SK-N-SH treated with all-trans-retinoic acid at 6 μM for 48 hours (cell line): ENCODE data around the gene PDE1C.

Experiments
- ATAC-seq: fragments of 200-7000 bp; cut with Tn5 transposase; 3 replicates; pipeline ENCODE4 v1.9.1; 2020; ENCODE audit warnings: mild to moderate bottlenecking, moderate library complexity
- ARNTL ChIP-seq: fragments of 450-650 bp; formaldehyde crosslinking; IDR thresholded peaks from 2 replicates; pipeline ENCODE4 v1.5.0; 2020; ENCODE audit warnings: low read depth, mild to moderate bottlenecking, moderate library complexity, borderline replicate concordance
- BACH2 ChIP-seq: fragments of 250-450 bp; sonication (Bioruptor Pico); IDR thresholded peaks from 2 replicates; pipeline ENCODE4 v1.9.0; 2021; ENCODE audit warnings: mild to moderate bottlenecking, borderline replicate concordance
- CSDC2 ChIP-seq: fragments of 250-450 bp; sonication (Bioruptor Pico); IDR thresholded peaks from 2 replicates; pipeline ENCODE4 v1.5.0; 2020; ENCODE audit warnings: mild to moderate bottlenecking, moderate library complexity
- ESRRG ChIP-seq: fragments of 250-450 bp; sonication (Bioruptor Pico); IDR thresholded peaks from 2 replicates; pipeline ENCODE4 v1.6.1; 2021; ENCODE audit warnings: mild to moderate bottlenecking
- GLIS3 ChIP-seq: fragments of 250-450 bp; sonication (Bioruptor Pico); IDR thresholded peaks from 2 replicates; pipeline ENCODE4 v1.5.0; 2020; ENCODE audit warnings: mild to moderate bottlenecking, moderate library complexity
- ISL1 ChIP-seq: fragments of 250-450 bp; sonication (Bioruptor Pico); IDR thresholded peaks from 2 replicates; pipeline ENCODE4 v2.1.2; 2022; ENCODE audit warnings: mild to moderate bottlenecking, moderate library complexity
- OSR1 ChIP-seq: fragments of 250-450 bp; sonication (Bioruptor Pico); IDR thresholded peaks from 2 replicates; pipeline ENCODE4 v1.8.0; 2022; ENCODE audit warnings: moderate library complexity, mild to moderate bottlenecking, inconsistent platforms
- PATZ1 ChIP-seq: fragments of 250-450 bp; sonication (Bioruptor Pico); IDR thresholded peaks from 2 replicates; pipeline ENCODE4 v1.8.0; 2020; ENCODE audit warnings: mild to moderate bottlenecking, moderate library complexity, borderline replicate concordance
- POU6F1 ChIP-seq: fragments of 250-450 bp; sonication (Bioruptor Pico); IDR thresholded peaks from 2 replicates; pipeline ENCODE4 v1.8.0; 2021; ENCODE audit warnings: low read depth, mild to moderate bottlenecking, moderate library complexity, borderline replicate concordance
- PPARA ChIP-seq: fragments of 250-450 bp; sonication (Bioruptor Pico); IDR thresholded peaks from 2 replicates; pipeline ENCODE4 v1.5.0; 2020; ENCODE audit warnings: mild to moderate bottlenecking, borderline replicate concordance
- RARB ChIP-seq: fragments of 250-450 bp; sonication (Bioruptor Pico); IDR thresholded peaks from 2 replicates; pipeline ENCODE4 v1.8.0; 2021; ENCODE audit warnings: mild to moderate bottlenecking, moderate library complexity
- SNAI2 ChIP-seq: fragments of 250-450 bp; sonication (Bioruptor Pico); IDR thresholded peaks from 2 replicates; pipeline ENCODE4 v1.5.0; 2020; ENCODE audit warnings: mild to moderate bottlenecking, moderate library complexity
- TCF4 ChIP-seq: fragments of 250-450 bp; sonication (Bioruptor Pico); IDR thresholded peaks from 2 replicates; pipeline ENCODE4 v1.8.0; 2021; ENCODE audit warnings: mild to moderate bottlenecking, moderate library complexity, borderline replicate concordance
- TOX ChIP-seq: fragments of 250-450 bp; sonication (Bioruptor Pico); IDR thresholded peaks from 2 replicates; pipeline ENCODE4 v1.8.0; 2021; ENCODE audit warnings: mild to moderate bottlenecking, moderate library complexity, borderline replicate concordance
- TSHZ2 ChIP-seq: fragments of 250-450 bp; sonication (Bioruptor Pico); IDR thresholded peaks from 2 replicates; pipeline ENCODE4 v1.5.0; 2020; ENCODE audit warnings: mild to moderate bottlenecking, moderate library complexity
- ZC3H10 ChIP-seq: fragments of 250-450 bp; sonication (Bioruptor Pico); IDR thresholded peaks from 2 replicates; pipeline ENCODE4 v1.5.1; 2021; ENCODE audit warnings: mild to moderate bottlenecking, moderate library complexity
- ZFP3 ChIP-seq: fragments of 250-450 bp; sonication (Bioruptor Pico); IDR thresholded peaks from 2 replicates; pipeline ENCODE4 v1.5.0; 2020; ENCODE audit warnings: mild to moderate bottlenecking, moderate library complexity
- ZFP30 ChIP-seq: fragments of 450-650 bp; formaldehyde crosslinking; IDR thresholded peaks from 2 replicates; pipeline ENCODE4 v1.5.0; 2022; ENCODE audit warnings: mild to moderate bottlenecking, moderate library complexity
- ZNF565 ChIP-seq: fragments of 450-650 bp; formaldehyde crosslinking; conservative IDR thresholded peaks from 2 replicates; pipeline ENCODE4 v1.5.0; 2020; ENCODE audit warnings: low read depth, mild to moderate bottlenecking, moderate library complexity
- ZNF70 ChIP-seq: fragments of 450-650 bp; formaldehyde crosslinking; IDR thresholded peaks from 2 replicates; pipeline ENCODE4 v1.5.0; 2020; ENCODE audit warnings: mild to moderate bottlenecking, moderate library complexity
- ZNF8 ChIP-seq: fragments of 450-650 bp; formaldehyde crosslinking; IDR thresholded peaks from 2 replicates; pipeline ENCODE4 v1.5.0; 2020; ENCODE audit warnings: mild to moderate bottlenecking, moderate library complexity
- TF ChIP-seq, protein P1 (sequence below): fragments of 250-450 bp; sonication (Bioruptor Pico); IDR thresholded peaks from 2 replicates; pipeline ENCODE4 v1.5.1; 2021; ENCODE audit warnings: mild to moderate bottlenecking, moderate library complexity
- TF ChIP-seq, protein P2 (sequence below): fragments of 250-450 bp; sonication (Bioruptor Pico); IDR thresholded peaks from 2 replicates; pipeline ENCODE4 v1.5.1; 2020; ENCODE audit warnings: low read depth, mild to moderate bottlenecking, moderate library complexity

Gene PDE1C

DNA sequence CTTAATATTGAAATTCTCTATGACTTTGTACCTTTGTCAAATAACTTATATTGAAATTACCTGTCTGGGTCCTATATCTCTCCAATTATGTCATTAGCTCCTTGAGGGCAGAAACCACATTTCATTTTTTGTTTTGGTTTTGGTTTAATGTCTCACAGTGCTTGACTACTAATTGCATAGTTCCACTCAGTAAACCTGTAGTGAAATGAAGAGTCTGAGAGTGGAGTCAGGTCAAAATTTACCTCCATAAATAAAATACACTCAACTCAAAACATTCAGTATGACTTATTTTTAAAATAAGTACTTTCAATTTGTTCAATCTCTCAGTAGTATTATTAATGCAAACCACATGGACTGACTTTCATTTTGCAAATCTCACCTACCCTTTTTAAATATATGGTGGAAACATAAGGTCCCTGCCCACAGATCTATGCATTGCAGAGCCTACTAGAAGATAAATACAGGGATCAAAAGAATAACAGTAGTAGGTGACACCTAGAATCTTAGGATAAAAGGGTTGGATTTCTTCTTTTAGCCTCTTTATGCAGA, 32.5 kb downstream of the PDE1C start:
- TF ChIP-seq CSDC2 (CRISPR knock-in tag), result no peak
- TF ChIP-seq BACH2 (CRISPR knock-in tag), result no peak
- no peak for TF ChIP-seq ZFP30
- no peak for TF ChIP-seq TOX (CRISPR knock-in tag)
- TF ChIP-seq, protein P1, sequence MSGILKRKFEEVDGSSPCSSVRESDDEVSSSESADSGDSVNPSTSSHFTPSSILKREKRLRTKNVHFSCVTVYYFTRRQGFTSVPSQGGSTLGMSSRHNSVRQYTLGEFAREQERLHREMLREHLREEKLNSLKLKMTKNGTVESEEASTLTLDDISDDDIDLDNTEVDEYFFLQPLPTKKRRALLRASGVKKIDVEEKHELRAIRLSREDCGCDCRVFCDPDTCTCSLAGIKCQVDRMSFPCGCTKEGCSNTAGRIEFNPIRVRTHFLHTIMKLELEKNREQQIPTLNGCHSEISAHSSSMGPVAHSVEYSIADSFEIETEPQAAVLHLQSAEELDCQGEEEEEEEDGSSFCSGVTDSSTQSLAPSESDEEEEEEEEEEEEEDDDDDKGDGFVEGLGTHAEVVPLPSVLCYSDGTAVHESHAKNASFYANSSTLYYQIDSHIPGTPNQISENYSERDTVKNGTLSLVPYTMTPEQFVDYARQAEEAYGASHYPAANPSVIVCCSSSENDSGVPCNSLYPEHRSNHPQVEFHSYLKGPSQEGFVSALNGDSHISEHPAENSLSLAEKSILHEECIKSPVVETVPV (CRISPR knock-in tag), result no peak
- no peak for TF ChIP-seq ISL1 (CRISPR knock-in tag)
- no peak for TF ChIP-seq ZFP3
- TF ChIP-seq ESRRG (CRISPR knock-in tag), result no peak
- TF ChIP-seq ZNF565 (CRISPR knock-in tag), result no peak
- TF ChIP-seq POU6F1 (CRISPR knock-in tag), result no peak
- TF ChIP-seq OSR1, result no peak
- no peak for TF ChIP-seq SNAI2 (CRISPR knock-in tag)
- no peak for TF ChIP-seq PPARA
- no peak for TF ChIP-seq GLIS3 (CRISPR knock-in tag)
- TF ChIP-seq ZC3H10 (CRISPR knock-in tag), result no peak
- no peak for TF ChIP-seq RARB (CRISPR knock-in tag)
- no peak for TF ChIP-seq ARNTL (CRISPR knock-in tag)
- TF ChIP-seq, protein P2, sequence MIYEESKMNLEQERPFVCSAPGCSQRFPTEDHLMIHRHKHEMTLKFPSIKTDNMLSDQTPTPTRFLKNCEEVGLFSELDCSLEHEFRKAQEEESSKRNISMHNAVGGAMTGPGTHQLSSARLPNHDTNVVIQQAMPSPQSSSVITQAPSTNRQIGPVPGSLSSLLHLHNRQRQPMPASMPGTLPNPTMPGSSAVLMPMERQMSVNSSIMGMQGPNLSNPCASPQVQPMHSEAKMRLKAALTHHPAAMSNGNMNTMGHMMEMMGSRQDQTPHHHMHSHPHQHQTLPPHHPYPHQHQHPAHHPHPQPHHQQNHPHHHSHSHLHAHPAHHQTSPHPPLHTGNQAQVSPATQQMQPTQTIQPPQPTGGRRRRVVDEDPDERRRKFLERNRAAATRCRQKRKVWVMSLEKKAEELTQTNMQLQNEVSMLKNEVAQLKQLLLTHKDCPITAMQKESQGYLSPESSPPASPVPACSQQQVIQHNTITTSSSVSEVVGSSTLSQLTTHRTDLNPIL (CRISPR knock-in tag), result no peak
- no peak for TF ChIP-seq PATZ1 (CRISPR knock-in tag)
- TF ChIP-seq TCF4, result no peak
- ATAC-seq, result no peak

DNA sequence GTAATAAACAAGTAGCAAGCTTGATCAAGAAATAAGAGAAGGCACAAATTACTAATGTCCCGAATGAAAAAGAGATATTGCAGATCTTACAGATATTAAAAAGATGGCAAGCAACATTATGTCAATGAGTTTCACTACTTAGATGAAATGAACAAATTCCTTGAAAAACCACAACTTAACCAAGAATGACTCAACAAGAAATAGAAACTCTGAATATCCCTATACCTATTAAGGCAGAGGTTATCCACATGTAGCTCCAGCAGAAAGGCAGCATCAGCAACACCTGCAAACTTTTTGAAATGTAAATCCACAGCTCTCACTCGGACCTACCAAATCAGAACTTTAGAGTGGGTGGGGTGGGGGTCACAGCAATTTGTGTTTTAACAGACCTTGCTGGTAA, 33.6 kb downstream of the PDE1C start:
- TF ChIP-seq ZC3H10 (CRISPR knock-in tag) (no peak), BACH2 (CRISPR knock-in tag) (no peak), ZNF8 (CRISPR knock-in tag) (no peak), TCF4 (no peak), ZFP3 (no peak), ARNTL (CRISPR knock-in tag) (no peak), POU6F1 (CRISPR knock-in tag) (no peak), ISL1 (CRISPR knock-in tag) (no peak), ZNF70 (CRISPR knock-in tag) (no peak), TOX (CRISPR knock-in tag) (no peak), GLIS3 (CRISPR knock-in tag) (no peak), PATZ1 (CRISPR knock-in tag) (no peak), ESRRG (CRISPR knock-in tag) (no peak), TSHZ2 (no peak), PPARA (no peak), ZFP30 (no peak), OSR1 (no peak)
- TF ChIP-seq, protein P1 (CRISPR knock-in tag), result no peak
- peak; percentile 27; the same call in 1 of the 3 replicates for ATAC-seq
